Pancreas (tissue), 10 donors: Measurements from ENCODE around the gene AHNAK. TPM values are rescaled to one million over a fixed set of nuclear protein-coding genes. Genes with fewer than 3 reads are reported as not detected.
"Not testable (repeated sequence)": the region's sequence is repeated elsewhere in the genome, so short reads cannot be mapped to it uniquely, and the experiment has no call there.

Experiments
- ATAC-seq, 4 donors: fragments of 200-7000 bp; cut with Tn5 transposase; one replicate each; pipeline versions ENCODE4 v1.8.0 to v1.9.1; 2020; ENCODE audit warnings: mild to moderate bottlenecking in 4 of 4, moderate library complexity in 4 of 4
- DNase-seq, 6 donors: peaks; one replicate each; pipeline ENCODE4 v3.0.0-alpha.2; 2020
- FAIRE-seq: peaks from 2 replicates; lab custom pipeline; 2012; peaks lifted over from hg19 to GRCh38; lab: Jason Lieb, UNC
- H3K27ac ChIP-seq, 4 donors: fragments of 200-600 bp; sonication (generic); 1 replicate in 3 of 4; 2 replicates in 1 of 4; pipeline versions ENCODE4 v1.5.0 to v1.8.0; 2020
- H3K27me3 ChIP-seq, 4 donors: fragments of 200-600 bp; one replicate each; pipeline ENCODE4 v1.8.0; 2021
- H3K36me3 ChIP-seq, 3 donors: fragments of 200-600 bp; sonication (generic) in 1 of 3; one replicate each; pipeline versions ENCODE4 v1.5.0 to v1.8.0; 2020 to 2021
- H3K4me1 ChIP-seq, 3 donors: fragments of 200-600 bp; one replicate each; pipeline ENCODE4 v1.8.0; 2021
- H3K4me3 ChIP-seq, 4 donors: fragments of 200-600 bp; sonication (generic) in 2 of 4; one replicate each; pipeline versions ENCODE4 v1.5.0 to v1.8.0; 2020 to 2021
- H3K9me3 ChIP-seq, 4 donors: fragments of 200-600 bp; one replicate each; pipeline ENCODE4 v1.8.0; 2021
- CTCF ChIP-seq, 4 donors: fragments of 200-600 bp; sonication (generic) in 3 of 4; IDR thresholded peaks; one replicate each; pipeline versions ENCODE4 v1.5.0 to v1.8.0; 2021; ENCODE audit warnings: antibody characterized with exemption in 4 of 4
- WGBS, 2 donors: extraction: QIAGEN DNeasy Blood & Tissue Kit; methylation state at CpG; one replicate each; pipeline ENCODE4 v1.1.7; 2013; 5-methylcytosine and 5-hydroxymethylcytosine counted together
- intact Hi-C, 3 donors: fragments of 100-400 bp; cut with DNase I; formaldehyde crosslinking; loops; one replicate each; pipeline versions ENCODE4 v1.11.1 to v1.14.2; 2022
- polyA plus RNA-seq, 2 donors: library from polyadenylated mRNA; stranded (reverse); fragments of 200-250 nt; gene quantifications; one replicate each; pipeline ENCODE4 v1.2.3, GENCODE V29; 2013
- total RNA-seq, 6 donors: library from RNA; stranded (reverse); fragmentation: NEBNext Ultra II Directional in 4 of 6; extraction: Animal tissue kit (Norgen Biotek cat#: 25700) in 4 of 6; gene quantifications; one replicate each; pipeline versions ENCODE4 v1.2.1 to v1.2.4, GENCODE V29; 2021 to 2023
- donor health status: healthy with polysubstance abuse.
- donor health status: DM: no; HTN: no; CAD: no; lungs with moderate emphysema.
- donor health status: DM: no; HTN: no; CAD: no.
- donor health status: control.
- donor health status: control.
- donor health status: Bipolar disorder and iron deficiency.
- donor health status: DM: yes; HTN: yes; CAD: no.
- donor health status: DM: no; HTN: no; CAD: no.
- donor health status: DM: no; HTN: no; CAD: no.
- donor health status: DM: yes; HTN: yes; CAD: no.

Gene AHNAK
- total and polyA plus RNA-seq, 8 donors = 18.7 to 163 (median 66.8) TPM

DNA sequence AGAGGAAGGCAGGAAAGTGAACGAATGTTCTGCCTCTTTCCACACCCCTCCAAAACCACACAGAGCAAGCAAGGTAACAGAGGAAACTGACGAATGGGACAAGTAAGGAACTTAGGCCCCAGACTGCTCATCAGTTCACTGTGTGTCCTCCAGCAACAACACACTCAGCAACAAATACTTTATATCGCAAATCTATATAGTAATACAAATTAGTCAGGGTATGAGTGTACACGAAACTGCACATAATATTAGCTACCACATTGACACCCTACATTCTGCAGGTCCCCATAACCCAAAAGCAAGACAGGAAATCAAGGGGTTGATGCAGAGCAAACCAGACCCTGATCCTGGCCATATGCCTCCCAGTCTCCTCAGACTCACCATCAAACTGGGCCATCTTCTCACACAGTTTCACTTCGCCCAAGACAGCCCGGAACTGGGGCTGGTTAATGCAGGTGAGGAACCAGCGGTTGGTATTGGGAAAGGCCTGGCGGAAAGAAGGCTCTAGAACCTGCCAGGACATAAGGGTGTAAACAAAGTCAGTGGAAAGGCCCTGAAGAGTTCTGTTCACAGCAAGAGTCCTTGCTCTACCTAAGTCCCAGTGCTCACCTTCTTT, 20.5 kb upstream of the AHNAK start:
- H3K27me3 ChIP-seq = no peaks in the 10 kb centered on the region
- H3K36me3 ChIP-seq = peaks cover 7 to 67% (median 27%) of the 10 kb centered on the region in 3 donors
- H3K9me3 ChIP-seq = no peaks in the 10 kb centered on the region
- H3K27ac ChIP-seq = no peak overlapping the region
- DNase-seq = peak in 1 of 6 donors; percentile 26
- intact Hi-C loops = no loop called here
- no peak overlapping the region for H3K4me3 ChIP-seq
- 77 to 84% methylated on average over 8 of the region's 8 CpGs for WGBS, 2 donors
- peaks cover under 1 to 7% (median 3%) of the 10 kb centered on the region in 3 donors for H3K4me1 ChIP-seq
- no peak for ATAC-seq
- TF ChIP-seq CTCF (IDR thresholded peaks at IDR 0.05) = no peak
- no peak for FAIRE-seq

DNA sequence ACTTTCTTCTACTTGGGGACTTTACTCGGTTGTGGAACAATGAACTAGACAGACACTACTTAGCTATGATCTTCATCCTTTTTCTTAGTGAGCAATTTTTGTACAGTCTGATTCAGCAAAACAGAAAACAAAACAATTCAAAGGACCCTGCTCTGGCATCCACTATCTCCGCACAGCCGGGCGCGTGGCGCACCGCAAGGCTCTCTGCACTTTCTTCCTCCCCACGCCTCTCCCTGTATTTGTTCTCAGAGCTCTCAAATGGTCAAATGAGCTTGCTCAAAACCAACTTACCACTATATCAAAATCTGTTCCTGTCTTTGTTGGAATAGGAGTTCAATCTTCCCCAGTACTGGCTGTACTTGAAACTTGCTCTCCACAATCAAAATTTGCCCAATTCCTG, 19.6 kb upstream of the AHNAK start:
- Histone ChIP-seq H3K27me3 (no peaks in the 10 kb centered on the region), H3K4me1 (no peaks in the 10 kb centered on the region), H3K36me3 (peaks cover 7 to 60% (median 29%) of the 10 kb centered on the region in 3 donors), H3K27ac (no peak overlapping the region), H3K4me3 (no peak overlapping the region), H3K9me3 (no peaks in the 10 kb centered on the region)
- DNase-seq = no peak
- no peak for FAIRE-seq
- intact Hi-C loops = no loop called here
- 88 to 92% methylated on average over 8 of the region's 8 CpGs for WGBS, 2 donors
- TF ChIP-seq CTCF (IDR thresholded peaks at IDR 0.05) = no peak
- no peak for ATAC-seq

DNA sequence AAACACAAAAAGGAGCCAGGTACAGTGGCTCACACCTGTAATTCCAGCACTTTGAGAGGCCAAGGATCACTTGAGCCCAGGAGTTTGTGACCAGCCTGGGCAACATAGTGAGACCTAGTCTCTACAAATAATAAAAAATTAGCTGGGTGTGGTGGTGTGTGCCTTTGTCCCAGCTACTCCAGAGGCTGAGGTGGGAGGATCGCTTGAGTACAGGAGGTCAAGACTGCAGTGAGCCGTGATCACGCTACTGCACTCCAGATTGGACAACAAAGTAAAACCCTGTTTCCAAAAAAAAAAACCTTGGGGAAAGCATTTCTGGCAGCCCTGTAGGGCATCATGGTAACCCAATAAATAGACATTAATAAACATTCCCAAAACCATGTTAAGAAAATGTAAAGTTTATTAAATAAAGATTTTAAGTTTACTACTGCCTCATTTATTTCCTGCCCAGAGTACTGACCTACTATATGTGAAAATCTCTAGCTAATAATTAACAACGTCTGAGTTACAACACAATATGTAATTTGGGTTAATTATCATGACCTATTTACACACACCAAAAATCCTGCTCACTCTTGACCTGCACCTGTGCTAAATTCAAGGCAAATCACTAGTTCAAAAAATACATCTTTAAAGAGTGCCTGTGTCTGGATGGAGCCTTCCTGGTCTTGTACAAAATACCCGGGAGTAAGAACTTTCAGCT, 18.6 kb upstream of the AHNAK start:
- intact Hi-C loops = no loop called here
- H3K36me3 ChIP-seq = peaks cover 7 to 51% (median 29%) of the 10 kb centered on the region in 3 donors

DNA sequence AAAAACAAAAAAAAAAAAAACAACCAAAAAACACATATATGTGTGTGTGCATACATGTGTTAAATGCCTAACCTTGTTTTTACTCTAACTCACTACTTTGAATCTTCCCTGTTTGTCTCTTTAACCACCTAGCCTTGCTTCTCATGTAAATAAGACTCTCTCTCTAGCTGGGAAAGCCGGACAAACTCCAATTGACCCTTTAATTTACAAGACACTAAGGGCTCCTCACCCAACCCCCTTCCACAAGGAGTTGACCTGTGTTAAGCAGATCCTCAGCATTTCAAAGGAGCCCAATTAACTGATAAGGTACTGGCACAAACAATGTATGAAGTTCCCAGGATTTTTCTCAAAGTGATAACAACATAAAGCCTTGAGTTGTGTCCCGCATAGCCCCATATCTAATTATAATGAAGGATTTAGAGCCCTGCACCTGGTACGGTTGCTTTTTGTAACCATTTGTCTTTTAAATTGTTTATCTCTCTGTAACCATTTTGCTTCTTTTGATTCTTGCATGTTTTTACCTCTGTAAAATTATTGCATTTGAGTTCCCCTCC, 15.1 kb upstream of the AHNAK start:
- DNase-seq, H3K27ac ChIP-seq, H3K9me3 ChIP-seq, H3K27me3 ChIP-seq, H3K4me1 ChIP-seq, H3K4me3 ChIP-seq, FAIRE-seq, ATAC-seq: not testable (repeated sequence)
- intact Hi-C loops = loop anchor here in 1 of 3 donors (5.0 kb wide), 1 partner anchor 139 kb away; no protein-coding TSS in a partner anchor
- H3K36me3 ChIP-seq = peaks cover 0 to 47% (median 29%) of the 10 kb centered on the region in 3 donors
- 52 to 68% methylated on average over 3 of the region's 3 CpGs for WGBS, 2 donors

More for the DNA sequence above, 18.6 kb upstream of the AHNAK start:
- H3K4me1 ChIP-seq = peaks cover 0 to 4% (median 3%) of the 10 kb centered on the region in 3 donors
- H3K27me3 ChIP-seq = no peaks in the 10 kb centered on the region
- WGBS, 2 donors = 62 to 69% methylated on average over 5 of the region's 5 CpGs
- no peak overlapping the region for H3K4me3 ChIP-seq
- no peak overlapping the region for H3K27ac ChIP-seq
- ATAC-seq (no peak), FAIRE-seq (no peak), DNase-seq (no peak)
- TF ChIP-seq CTCF (IDR thresholded peaks at IDR 0.05) = no peak
- H3K9me3 ChIP-seq = no peaks in the 10 kb centered on the region

- Histone ChIP-seq H3K9me3 (no peaks in the 10 kb centered on the region), H3K4me1 (peaks cover 7 to 17% (median 8%) of the 10 kb centered on the region in 3 donors), H3K27me3 (no peaks in the 10 kb centered on the region), H3K4me3 (no peak overlapping the region), H3K36me3 (peaks cover 0 to 36% (median 25%) of the 10 kb centered on the region in 3 donors), H3K27ac (peak overlapping the region; percentile 22 to 57 (median 33))
- WGBS, 2 donors = 23 to 30% methylated on average over 2 of the region's 2 CpGs
- intact Hi-C loops = loop anchor here in 1 of 3 donors (5.0 kb wide), 1 partner anchor 138 kb away; no protein-coding TSS in a partner anchor
- peak in 3 of 4 donors; percentile 28 to 48 (median 38) for TF ChIP-seq CTCF (IDR thresholded peaks at IDR 0.05)
- peak in 5 of 6 donors; percentile 61 to 84 (median 76) for DNase-seq
- peak; percentile 69 to 84 (median 74) for ATAC-seq
- no peak for FAIRE-seq
Observed at GRCh38 chr11:62560566-62561103, 14.0 kb upstream of the AHNAK start.

DNA sequence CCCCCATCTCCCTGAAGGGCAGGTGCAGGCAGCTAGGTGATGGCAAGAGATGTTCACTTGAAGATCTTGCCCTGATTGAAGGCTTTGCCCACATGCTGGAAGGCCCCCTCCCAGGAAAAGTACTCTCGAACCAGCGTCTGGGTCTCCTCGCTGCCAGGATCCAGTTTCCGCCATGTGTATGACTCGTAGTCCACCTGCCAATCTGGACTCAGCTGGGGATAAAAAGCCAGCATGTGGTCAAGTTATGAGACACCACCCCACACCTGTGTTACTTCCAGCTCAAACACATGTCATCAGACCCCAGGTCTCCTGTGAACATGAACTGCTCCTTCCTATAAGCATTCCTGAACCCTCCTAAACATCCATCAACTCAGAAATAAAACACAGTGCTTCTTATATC, 13.0 kb upstream of the AHNAK start:
- H3K27me3 ChIP-seq, DNase-seq, ATAC-seq, H3K4me3 ChIP-seq, FAIRE-seq, H3K9me3 ChIP-seq, H3K27ac ChIP-seq: not testable (repeated sequence)
- WGBS, 2 donors = 87 to 88% methylated on average over 5 of the region's 5 CpGs
- Histone ChIP-seq H3K4me1 (peaks cover 7 to 26% (median 18%) of the 10 kb centered on the region in 3 donors), H3K36me3 (peaks cover 0 to 34% (median 18%) of the 10 kb centered on the region in 3 donors)
- intact Hi-C loops = loop anchor here in 1 of 3 donors (5.0 kb wide), 1 partner anchor 137 kb away; no protein-coding TSS in a partner anchor
